NT2/D1 (cell line): ENCODE measurements around the gene ZDHHC5.

Source experiments
- SUZ12 ChIP-seq: IDR thresholded peaks from 2 replicates; pipeline ENCODE4 v1.6.1; 2011; ENCODE audit not compliant: insufficient read length, insufficient read depth; ENCODE audit errors: extremely low read depth
- YY1 ChIP-seq: IDR thresholded peaks from 2 replicates; pipeline ENCODE4 v1.6.1; 2011; ENCODE audit not compliant: insufficient read length, insufficient read depth

DNA sequence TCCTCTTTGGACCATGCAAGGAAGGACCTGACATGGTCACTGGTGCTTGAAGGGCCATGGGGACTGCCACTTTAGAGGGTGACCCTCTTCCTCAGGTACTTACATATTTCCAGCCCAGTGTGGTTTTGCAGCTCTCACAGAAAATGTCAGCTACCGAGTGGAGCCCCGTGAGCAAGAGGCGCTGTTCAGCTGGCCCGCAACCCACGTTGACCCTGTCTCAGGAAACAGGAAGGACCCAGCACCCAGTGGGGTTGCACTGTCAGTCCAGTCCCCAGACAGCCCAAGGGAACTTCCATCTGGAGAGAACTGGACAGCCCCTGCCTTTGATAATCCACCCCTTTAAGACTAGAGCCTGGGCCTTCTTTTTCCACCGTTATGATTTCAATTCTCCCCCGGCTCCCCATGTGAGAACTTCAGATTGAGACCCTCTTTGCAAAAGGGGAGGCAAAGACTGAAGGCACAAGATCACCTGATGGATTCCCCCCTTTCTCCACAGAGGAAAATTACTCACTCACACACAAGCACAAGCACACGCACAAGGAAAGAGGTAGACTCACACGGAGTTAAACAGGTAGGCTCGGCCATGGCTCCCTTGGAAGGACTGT lies 21.6 kb upstream of the ZDHHC5 start:
- no peak for TF ChIP-seq YY1
- no peak for TF ChIP-seq SUZ12
